Mucosa of descending colon (tissue), 3 donors: ENCODE measurements around the gene CRIP2. TPM values are rescaled to one million over a fixed set of nuclear protein-coding genes. Genes with fewer than 3 reads are reported as not detected.

Experiments
- ATAC-seq: fragments of 200-7000 bp; cut with Tn5 transposase; one replicate; pipeline ENCODE4 v1.9.1; 2020; ENCODE audit warnings: mild to moderate bottlenecking, moderate library complexity
- DNase-seq, 3 donors: peaks; one replicate each; pipeline ENCODE4 v3.0.0-alpha.2; 2020
- H3K36me3 ChIP-seq: fragments of 200-600 bp; one replicate; pipeline ENCODE4 v1.8.0; 2021; ENCODE audit warnings: low read depth, mild to moderate bottlenecking
- H3K4me1 ChIP-seq: fragments of 200-600 bp; one replicate; pipeline ENCODE4 v1.8.0; 2021; ENCODE audit warnings: low read depth, mild to moderate bottlenecking
- H3K4me3 ChIP-seq: fragments of 200-600 bp; one replicate; pipeline ENCODE4 v1.8.0; 2021; ENCODE audit warnings: mild to moderate bottlenecking
- H3K9me3 ChIP-seq: fragments of 200-600 bp; one replicate; pipeline ENCODE4 v1.8.0; 2021; ENCODE audit warnings: mild to moderate bottlenecking
- CTCF ChIP-seq: fragments of 200-600 bp; IDR thresholded peaks from one replicate; pipeline ENCODE4 v1.8.0; 2022; ENCODE audit warnings: antibody characterized with exemption, mild to moderate bottlenecking
- intact Hi-C, 2 donors: fragments of 100-400 bp; cut with DNase I in 1 of 2; cut with micrococcal nuclease in 1 of 2; formaldehyde crosslinking; loops; one replicate each; pipeline versions ENCODE4 v1.11.0 to v1.11.1; 2022; cut with DNase I, micrococcal nuclease
- total RNA-seq, 3 donors: library from RNA; stranded (reverse); fragmentation: NEBNext Ultra II Directional in 2 of 3; extraction: Animal tissue kit (Norgen Biotek cat#: 25700) in 2 of 3; gene quantifications; one replicate each; pipeline versions ENCODE4 v1.2.1 to v1.2.4, GENCODE V29; 2021 to 2023
- donor health status: DM: no; HTN: no; CAD: no; lungs with moderate emphysema.
- donor health status: DM: no; HTN: no; CAD: no.
- donor health status: DM: no; HTN: yes; CAD: no.

The CRIP2 gene
- total RNA-seq, 3 donors from 2014 or later, result 10.0 to 41.6 (median 23.5) TPM

- H3K36me3 ChIP-seq, result no peaks in the 10 kb centered on the region
- no peaks in the 10 kb centered on the region for H3K4me1 ChIP-seq
- intact Hi-C loops, result loop anchor here in 1 of 2 donors (10.0 kb wide), 1 partner anchor 84 kb away; the partner anchor contains the start of gene TMEM121
- no peak for TF ChIP-seq CTCF
- H3K9me3 ChIP-seq, result no peaks in the 10 kb centered on the region
- DNase-seq, result peak in 1 of 3 donors; percentile 36
- ATAC-seq, result no peak
- H3K4me3 ChIP-seq, result no peak overlapping the region
Measured at GRCh38 chr14:105440554-105440900, 34.1 kb upstream of the CRIP2 start.

GRCh38 chr14:105440992-105441391 lies 33.6 kb upstream of the CRIP2 start:
- intact Hi-C loops, result loop anchor here in 1 of 2 donors (10.0 kb wide), 1 partner anchor 84 kb away; the partner anchor contains the start of gene TMEM121
- H3K36me3 ChIP-seq, result no peaks in the 10 kb centered on the region
- no peaks in the 10 kb centered on the region for H3K4me1 ChIP-seq
- TF ChIP-seq CTCF, result no peak
- no peaks in the 10 kb centered on the region for H3K9me3 ChIP-seq
- DNase-seq (peak in 1 of 3 donors; percentile 34), ATAC-seq (no peak)
- H3K4me3 ChIP-seq, result no peak overlapping the region

- H3K9me3 ChIP-seq, result no peaks in the 10 kb centered on the region
- no peaks in the 10 kb centered on the region for H3K4me1 ChIP-seq
- H3K36me3 ChIP-seq, result no peaks in the 10 kb centered on the region
- no peak for DNase-seq
- no peak for TF ChIP-seq CTCF
- intact Hi-C loops, result loop anchor here in 1 of 2 donors (10.0 kb wide), 1 partner anchor 83 kb away; the partner anchor contains the start of gene TMEM121
- no peak for ATAC-seq
- no peak overlapping the region for H3K4me3 ChIP-seq
Measured at GRCh38 chr14:105442125-105442524, 32.5 kb upstream of the CRIP2 start.

GRCh38 chr14:105442834-105443233 lies 31.8 kb upstream of the CRIP2 start:
- Histone ChIP-seq H3K4me1 (no peaks in the 10 kb centered on the region), H3K4me3 (no peak overlapping the region), H3K9me3 (no peaks in the 10 kb centered on the region), H3K36me3 (no peaks in the 10 kb centered on the region)
- no peak for TF ChIP-seq CTCF
- ATAC-seq (no peak), DNase-seq (no peak)
- intact Hi-C loops, result loop anchor here in 1 of 2 donors (10.0 kb wide), 1 partner anchor 82 kb away; the partner anchor contains the start of gene TMEM121

- intact Hi-C loops, result loop anchor here in 1 of 2 donors (10.0 kb wide), 1 partner anchor 80 kb away; the partner anchor contains the start of gene TMEM121
- H3K9me3 ChIP-seq, result no peaks in the 10 kb centered on the region
- no peaks in the 10 kb centered on the region for H3K4me1 ChIP-seq
- H3K36me3 ChIP-seq, result no peaks in the 10 kb centered on the region
- no peak overlapping the region for H3K4me3 ChIP-seq
- no peak for TF ChIP-seq CTCF
- peak in 1 of 3 donors; percentile 38 for DNase-seq
- ATAC-seq, result no peak
Measured at GRCh38 chr14:105444859-105445258, 29.8 kb upstream of the CRIP2 start.
